H9 (cell line): ENCODE data around the gene TTC21B. TPM values are rescaled to one million over a fixed set of nuclear protein-coding genes. Genes with fewer than 3 reads are reported as not detected.

Experiments
- DNase-seq: peaks from one replicate; pipeline ENCODE4 v3.0.0-alpha.2; 2017
- H2AFZ ChIP-seq: one replicate; pipeline ENCODE4 v1.6.1; 2013; ENCODE audit warnings: mild to moderate bottlenecking, low read length, control low read depth, moderate library complexity
- H2AK5ac ChIP-seq: 2 replicates; pipeline ENCODE4 v1.6.1; 2013; ENCODE audit warnings: low read length, control low read depth, mixed read lengths; ENCODE audit not compliant: insufficient read length
- H2BK120ac ChIP-seq: one replicate; pipeline ENCODE4 v1.6.1; 2013; ENCODE audit warnings: low read depth, mild to moderate bottlenecking, low read length, control low read depth, inconsistent platforms; ENCODE audit not compliant: poor library complexity, severe bottlenecking
- H2BK12ac ChIP-seq: 2 replicates; pipeline ENCODE4 v1.6.1; 2013; ENCODE audit warnings: low read length, control low read depth, mixed read lengths, low read depth; ENCODE audit not compliant: insufficient read length
- H2BK15ac ChIP-seq: 2 replicates; pipeline ENCODE4 v1.6.1; 2013; ENCODE audit warnings: low read depth, low read length, control low read depth
- H2BK20ac ChIP-seq: one replicate; pipeline ENCODE4 v1.6.1; 2013; ENCODE audit warnings: low read depth, mild to moderate bottlenecking, low read length, control low read depth, inconsistent platforms; ENCODE audit not compliant: poor library complexity, severe bottlenecking
- H2BK5ac ChIP-seq: 2 replicates; pipeline ENCODE4 v1.6.1; 2013; ENCODE audit warnings: low read length, control low read depth, mixed read lengths; ENCODE audit not compliant: insufficient read length
- H3K14ac ChIP-seq: 2 replicates; pipeline ENCODE4 v1.6.1; 2013; ENCODE audit warnings: low read length, control low read depth; ENCODE audit not compliant: insufficient read depth
- H3K18ac ChIP-seq: 2 replicates; pipeline ENCODE4 v1.6.1; 2013; ENCODE audit warnings: low read depth, mild to moderate bottlenecking, mixed read lengths, low read length, control low read depth; ENCODE audit not compliant: insufficient read length
- H3K23ac ChIP-seq: 2 replicates; pipeline ENCODE4 v1.6.1; 2013; ENCODE audit warnings: low read length, control low read depth, mixed read lengths, low read depth; ENCODE audit not compliant: insufficient read length
- H3K23me2 ChIP-seq: 2 replicates; pipeline ENCODE4 v1.6.1; 2013; ENCODE audit warnings: low read depth, mild to moderate bottlenecking, mixed read lengths, low read length, control low read depth; ENCODE audit not compliant: insufficient read length, poor library complexity, severe bottlenecking
- H3K27ac ChIP-seq: 2 replicates; pipeline ENCODE4 v1.5.1; 2013; ENCODE audit warnings: low read length, control low read depth, mixed read lengths, low read depth; ENCODE audit not compliant: insufficient read length
- H3K27me3 ChIP-seq: 2 replicates; pipeline ENCODE4 v1.6.1; 2013; ENCODE audit warnings: low read length, control low read depth, inconsistent platforms; ENCODE audit not compliant: insufficient read depth
- H3K4ac ChIP-seq: 2 replicates; pipeline ENCODE4 v1.6.1; 2013; ENCODE audit warnings: low read depth, mild to moderate bottlenecking, control low read depth, inconsistent platforms, low read length, moderate library complexity
- H3K4me1 ChIP-seq: 2 replicates; pipeline ENCODE4 v1.6.1; 2013; ENCODE audit warnings: low read length, control low read depth, inconsistent platforms; ENCODE audit not compliant: insufficient read depth
- H3K4me2 ChIP-seq: 2 replicates; pipeline ENCODE4 v1.6.1; 2013; ENCODE audit warnings: low read length, control low read depth, mixed read lengths; ENCODE audit not compliant: insufficient read length, insufficient read depth
- H3K56ac ChIP-seq: 2 replicates; pipeline ENCODE4 v1.6.1; 2013; ENCODE audit warnings: low read depth, mild to moderate bottlenecking, mixed read lengths, low read length, control low read depth; ENCODE audit not compliant: insufficient read length
- H3K79me1 ChIP-seq: 2 replicates; pipeline ENCODE4 v1.6.1; 2013; ENCODE audit warnings: low read depth, mild to moderate bottlenecking, moderate library complexity, low read length, control low read depth, inconsistent platforms; ENCODE audit not compliant: insufficient read depth, poor library complexity, severe bottlenecking
- H3K79me2 ChIP-seq: 2 replicates; pipeline ENCODE4 v1.6.1; 2013; ENCODE audit warnings: low read length, control low read depth, inconsistent platforms; ENCODE audit not compliant: insufficient read depth
- H3K9ac ChIP-seq: 2 replicates; pipeline ENCODE4 v1.6.1; 2013; ENCODE audit warnings: low read length, control low read depth, mixed read lengths; ENCODE audit not compliant: insufficient read length; ENCODE audit errors: extremely low read depth
- H3K9me3 ChIP-seq: one replicate; pipeline ENCODE4 v1.6.1; 2013; ENCODE audit warnings: low read depth, low read length, inconsistent platforms; ENCODE audit not compliant: control insufficient read depth
- H3T11ph ChIP-seq: one replicate; pipeline ENCODE4 v1.6.1; 2013; ENCODE audit warnings: mild to moderate bottlenecking, low read length, control low read depth, inconsistent platforms
- H4K20me1 ChIP-seq: one replicate; pipeline ENCODE4 v1.6.1; 2013; ENCODE audit not compliant: control insufficient read depth, insufficient read length, insufficient read depth
- H4K5ac ChIP-seq: 2 replicates; pipeline ENCODE4 v1.6.1; 2013; ENCODE audit warnings: low read depth, mild to moderate bottlenecking, mixed read lengths, low read length, control low read depth; ENCODE audit not compliant: insufficient read length
- H4K8ac ChIP-seq: replicated peaks from 2 replicates; pipeline ENCODE4 v1.6.1; 2013; ENCODE audit warnings: low read length, control low read depth, mixed read lengths, low read depth; ENCODE audit not compliant: insufficient read length
- H4K91ac ChIP-seq: 2 replicates; pipeline ENCODE4 v1.6.1; 2013; ENCODE audit warnings: low read depth, mild to moderate bottlenecking, moderate library complexity, mixed read lengths, low read length, control low read depth; ENCODE audit not compliant: insufficient read length
- H3K27ac Mint-ChIP-seq, 3 experiments: 2 replicates in 2 of 3; 3 replicates in 1 of 3; pipeline ENCODE4 v1.8.0; 2020 to 2021; ENCODE audit warnings: mixed read lengths in 3 of 3, mild to moderate bottlenecking in 1 of 3, moderate library complexity in 1 of 3
- H3K27me3 Mint-ChIP-seq: 2 replicates; pipeline ENCODE4 v1.8.0; 2021; ENCODE audit warnings: low read depth, mild to moderate bottlenecking, moderate library complexity, mixed read lengths
- H3K36me3 Mint-ChIP-seq, 3 experiments: 2 replicates in 2 of 3; 3 replicates in 1 of 3; pipeline ENCODE4 v1.8.0; 2020 to 2021; ENCODE audit warnings: low read depth in 3 of 3, mixed read lengths in 3 of 3; ENCODE audit not compliant: insufficient read depth in 1 of 3
- H3K4me1 Mint-ChIP-seq, 2 experiments: 2 replicates each; pipeline ENCODE4 v1.8.0; 2020; ENCODE audit warnings: mixed read lengths in 2 of 2
- H3K4me3 Mint-ChIP-seq, 2 experiments: 2 replicates in 1 of 2; 3 replicates in 1 of 2; pipeline ENCODE4 v1.8.0; 2020 to 2021; ENCODE audit warnings: mild to moderate bottlenecking in 2 of 2, mixed read lengths in 2 of 2, moderate library complexity in 1 of 2
- H3K9me3 Mint-ChIP-seq, 2 experiments: 2 replicates in 1 of 2; 3 replicates in 1 of 2; pipeline ENCODE4 v1.8.0; 2020; ENCODE audit warnings: mild to moderate bottlenecking in 2 of 2, mixed read lengths in 2 of 2, moderate library complexity in 1 of 2
- CTCF ChIP-seq: fragments of 200-600 bp; sonication (generic); conservative IDR thresholded peaks from 3 replicates; pipeline ENCODE4 v1.8.0; 2021; ENCODE audit warnings: antibody characterized with exemption, mild to moderate bottlenecking
- WGBS: extraction: QIAGEN DNeasy Blood & Tissue Kit; methylation state at CpG from one replicate; pipeline ENCODE4 v1.1.7; 2013; ENCODE audit warnings: missing lambda C conversion rate, low lambda C conversion rate, mixed read lengths; ENCODE audit not compliant: insufficient read length; ENCODE audit errors: extremely low coverage; 5-methylcytosine and 5-hydroxymethylcytosine counted together
- total RNA-seq: library from RNA; stranded (reverse); gene quantifications from 2 replicates; pipeline ENCODE4 v1.2.1, GENCODE V29; 2021

The TTC21B gene
- total RNA-seq, 1 experiment from 2014 or later: 16.6 TPM

- H2AK5ac ChIP-seq: no peak overlapping the region
Observed at GRCh38 chr2:165886487-165887146, 67.0 kb downstream of the TTC21B start.

More at GRCh38 chr2:165886487-165887146, 67.0 kb downstream of the TTC21B start:
- H3K79me2 ChIP-seq: no peaks in the 10 kb centered on the region
- H4K20me1 ChIP-seq: no peaks in the 10 kb centered on the region
- no peak overlapping the region for H3K4me3 Mint-ChIP-seq
- no peak overlapping the region for H2BK15ac ChIP-seq
- H3K23me2 ChIP-seq: no peaks in the 10 kb centered on the region
- no peak overlapping the region for H2BK120ac ChIP-seq
- no peaks in the 10 kb centered on the region for H3K27me3 ChIP-seq
- no peak overlapping the region for H3K18ac ChIP-seq
- H2BK5ac ChIP-seq: no peak overlapping the region
- H3K4me1 Mint-ChIP-seq: no peaks in the 10 kb centered on the region
- H3K23ac ChIP-seq: no peak overlapping the region
- peaks cover 5 to 39% (median 12%) of the 10 kb centered on the region in 3 experiments; a peak in 6 of 7 replicates for H3K36me3 Mint-ChIP-seq
- H3K9ac ChIP-seq: no peak overlapping the region
- DNase-seq: no peak
- peak overlapping the region in 1 of 3 experiments; percentile 78; a peak in 3 of 7 replicates for H3K27ac Mint-ChIP-seq
- H3K4me2 ChIP-seq: no peak overlapping the region
- no peaks in the 10 kb centered on the region for H3K27me3 Mint-ChIP-seq
- no peak overlapping the region for H3K14ac ChIP-seq
- no peak overlapping the region for H4K5ac ChIP-seq
- H3K4ac ChIP-seq: no peak overlapping the region
- no CpG with 5 or more reads among the region's 3 CpGs for WGBS
- H3K56ac ChIP-seq: no peak overlapping the region
- H4K91ac ChIP-seq: no peak overlapping the region
- H3K4me1 ChIP-seq: no peaks in the 10 kb centered on the region
- no peak overlapping the region for H3K27ac ChIP-seq
- no peak for TF ChIP-seq CTCF
- H2BK12ac ChIP-seq: no peak overlapping the region
- no peak overlapping the region for H2AFZ ChIP-seq
- H2BK20ac ChIP-seq: no peak overlapping the region
- H4K8ac ChIP-seq: no peak overlapping the region
- H3K9me3 ChIP-seq: no peaks in the 10 kb centered on the region
- H3T11ph ChIP-seq: no peak overlapping the region
- no peaks in the 10 kb centered on the region for H3K9me3 Mint-ChIP-seq
- no peaks in the 10 kb centered on the region for H3K79me1 ChIP-seq
